ENCODE results near the gene IL25. TPM values are rescaled to one million over a fixed set of nuclear protein-coding genes. Genes with fewer than 3 reads are reported as not detected.

Gene IL25
- total RNA-seq, 1 experiment from 2014 or later, result not detected

GRCh38 chr14:23396126-23396525 is 23.5 kb downstream of the IL25 start:
- ChIA-PET POLR2A (no interaction called here), CTCF (no interaction called here)
- no TSS peak for BruUV-seq (replicated peaks)
- H3K4me3 ChIP-seq (ENCODE audit: low read depth in 2 of 2, low read length in 2 of 2), result no peak overlapping the region
- no peaks in the 10 kb centered on the region for H3K27me3 ChIP-seq (ENCODE audit: control insufficient read depth, insufficient read depth, low read length)
- no peaks in the 10 kb centered on the region for H3K4me1 ChIP-seq (ENCODE audit: control insufficient read depth, insufficient read depth, low read length)
- DNase-seq (ENCODE audit: low read depth, low spot score), result no peak
- H3K27ac ChIP-seq (ENCODE audit: low read length), result no peak overlapping the region
- no peaks in the 10 kb centered on the region for H3K36me3 ChIP-seq (ENCODE audit: control insufficient read depth, insufficient read depth, low read length)
- TF ChIP-seq TCF7L2 (IDR thresholded peaks at IDR 0.05; ENCODE audit: low read depth, low read length), result no peak
- TF ChIP-seq POLR2AphosphoS5 (IDR thresholded peaks at IDR 0.05; ENCODE audit: low read depth, low read length), result no peak
- TF ChIP-seq CTCF (IDR thresholded peaks at IDR 0.05), result no peak
- TF ChIP-seq REST (IDR thresholded peaks at IDR 0.05; ENCODE audit: insufficient read depth in 1 of 2, low read depth in 2 of 2, low read length in 1 of 2), result no peak
- no peak for TF ChIP-seq SIN3A (IDR thresholded peaks at IDR 0.05; ENCODE audit: borderline replicate concordance, insufficient read depth, low read depth, low read length)
- in situ Hi-C loops (cut with HindIII; ENCODE audit: low pct_unique_long_range_greater_than_20kb, low sequenced_read_pairs), result no loop called here
- no peaks in the 10 kb centered on the region for H3K9me3 ChIP-seq (ENCODE audit: control insufficient read depth, insufficient read depth, low read depth, low read length)
- ATAC-seq, result no peak
- intact Hi-C loops (cut with micrococcal nuclease; ENCODE audit: unreplicated experiment), result no loop called here

GRCh38 chr14:23396781-23397407 is 24.3 kb downstream of the IL25 start:
- Histone ChIP-seq H3K4me1 (ENCODE audit: control insufficient read depth, insufficient read depth, low read length) (no peaks in the 10 kb centered on the region), H3K36me3 (ENCODE audit: control insufficient read depth, insufficient read depth, low read length) (no peaks in the 10 kb centered on the region), H3K9me3 (ENCODE audit: control insufficient read depth, insufficient read depth, low read depth, low read length) (no peaks in the 10 kb centered on the region), H3K27me3 (ENCODE audit: control insufficient read depth, insufficient read depth, low read length) (no peaks in the 10 kb centered on the region; the same call in 1 of the 2 replicates), H3K4me3 (ENCODE audit: low read depth in 2 of 2, low read length in 2 of 2) (no peak overlapping the region), H3K27ac (ENCODE audit: low read length) (no peak overlapping the region)
- no peak for TF ChIP-seq TCF7L2 (IDR thresholded peaks at IDR 0.05; ENCODE audit: low read depth, low read length)
- POLR2A ChIA-PET, result interaction anchor here (0.7 kb wide), 1 partner anchor 29 kb away, joined by 3 read pairs; no protein-coding TSS in a partner anchor
- no peak for DNase-seq (ENCODE audit: low read depth, low spot score)
- BruUV-seq (replicated peaks), result no TSS peak
- intact Hi-C loops (cut with micrococcal nuclease; ENCODE audit: unreplicated experiment) (no loop called here), in situ Hi-C loops (cut with HindIII; ENCODE audit: low pct_unique_long_range_greater_than_20kb, low sequenced_read_pairs) (no loop called here)
- no peak for ATAC-seq
- CTCF ChIA-PET, result no interaction called here

- ChIA-PET CTCF (no interaction called here), POLR2A (no interaction called here)
- Histone ChIP-seq H3K9me3 (ENCODE audit: control insufficient read depth, insufficient read depth, low read depth, low read length) (no peaks in the 10 kb centered on the region), H3K36me3 (ENCODE audit: control insufficient read depth, insufficient read depth, low read length) (no peaks in the 10 kb centered on the region), H3K4me3 (ENCODE audit: low read depth in 2 of 2, low read length in 2 of 2) (no peak overlapping the region), H3K27me3 (ENCODE audit: control insufficient read depth, insufficient read depth, low read length) (no peaks in the 10 kb centered on the region; the same call in 1 of the 2 replicates), H3K4me1 (ENCODE audit: control insufficient read depth, insufficient read depth, low read length) (no peaks in the 10 kb centered on the region), H3K27ac (ENCODE audit: low read length) (no peak overlapping the region)
- intact Hi-C loops (cut with micrococcal nuclease; ENCODE audit: unreplicated experiment) (no loop called here), in situ Hi-C loops (cut with HindIII; ENCODE audit: low pct_unique_long_range_greater_than_20kb, low sequenced_read_pairs) (no loop called here)
- DNase-seq (ENCODE audit: low read depth, low spot score) (no peak), ATAC-seq (no peak)
- no TSS peak for BruUV-seq (replicated peaks)
- TF ChIP-seq CTCF (IDR thresholded peaks at IDR 0.05) (no peak), SIN3A (IDR thresholded peaks at IDR 0.05; ENCODE audit: borderline replicate concordance, insufficient read depth, low read depth, low read length) (no peak), TCF7L2 (IDR thresholded peaks at IDR 0.05; ENCODE audit: low read depth, low read length) (no peak), POLR2AphosphoS5 (IDR thresholded peaks at IDR 0.05; ENCODE audit: low read depth, low read length) (no peak), REST (IDR thresholded peaks at IDR 0.05; ENCODE audit: insufficient read depth in 1 of 2, low read depth in 2 of 2, low read length in 1 of 2) (no peak)
Observed at GRCh38 chr14:23398348-23398747, 25.7 kb downstream of the IL25 start.
